Stimulated activated effector memory CD8-positive, alpha-beta T cell treated with anti-CD3 and anti-CD28 coated beads, Interleukin-12 subunit alpha, Interleukin-12 subunit beta, amount 100 ng/mL, for 72 hours (primary cell): ENCODE data around the gene KYNU.

ENCODE experiments used
- ATAC-seq: fragments of 150-1000 bp; cut with Tn5 transposase; 2 replicates; pipeline ENCODE4 v1.10.0; 2021
- DNase-seq, 2 donors: peaks; one replicate each; pipeline ENCODE4 v3.0.0; 2021 to 2022; ENCODE audit warnings: low spot score in 2 of 2
- H3K27ac Mint-ChIP-seq: one replicate; pipeline ENCODE4 v1.8.0; 2022; ENCODE audit warnings: mild to moderate bottlenecking, mixed read lengths
- H3K36me3 Mint-ChIP-seq: one replicate; pipeline ENCODE4 v1.8.0; 2022; ENCODE audit warnings: mild to moderate bottlenecking, mixed read lengths
- H3K4me1 Mint-ChIP-seq: one replicate; pipeline ENCODE4 v1.8.0; 2022; ENCODE audit warnings: mixed read lengths
- H3K4me3 Mint-ChIP-seq: one replicate; pipeline ENCODE4 v1.8.0; 2022; ENCODE audit warnings: mild to moderate bottlenecking, mixed read lengths
- H3K9me3 Mint-ChIP-seq: one replicate; pipeline ENCODE4 v1.8.0; 2022; ENCODE audit warnings: mixed read lengths

The KYNU gene

DNA sequence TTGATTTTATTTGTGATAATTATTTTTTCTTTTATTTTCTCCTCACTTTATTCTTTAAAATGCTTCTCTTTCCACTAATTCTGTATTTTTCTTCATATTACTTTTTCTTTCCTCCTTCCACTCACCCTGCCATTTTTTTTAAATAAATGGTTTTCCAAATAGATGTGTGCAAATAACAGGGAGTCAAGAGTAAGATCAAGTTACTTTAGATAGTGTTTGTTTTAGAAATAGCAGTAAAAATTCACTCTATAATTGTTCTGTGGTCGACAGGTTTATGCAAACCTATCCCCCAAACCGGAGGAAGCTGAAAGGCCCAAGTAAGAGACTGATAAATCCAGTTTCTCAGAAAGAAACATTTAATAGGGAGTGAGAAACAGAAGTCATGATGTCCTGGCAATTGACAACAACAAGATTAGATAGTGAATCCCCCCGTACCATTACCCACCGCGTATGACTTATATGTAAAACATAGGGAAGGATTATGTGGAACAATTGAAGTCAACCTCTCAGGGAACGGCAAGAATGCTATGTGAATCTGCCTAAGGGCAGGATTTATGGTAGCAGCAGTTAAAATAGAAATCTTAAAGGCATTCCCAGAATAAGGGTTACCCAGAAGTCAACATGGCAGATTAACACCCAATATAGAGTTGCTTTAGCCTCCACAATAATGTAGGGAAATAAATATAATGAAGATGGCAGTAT lies 75.5 kb downstream of the KYNU start:
- DNase-seq (no peak), ATAC-seq (no peak)
- H3K4me1 Mint-ChIP-seq, result no peaks in the 10 kb centered on the region
- no peaks in the 10 kb centered on the region for H3K36me3 Mint-ChIP-seq
- H3K4me3 Mint-ChIP-seq, result no peak overlapping the region
- H3K27ac Mint-ChIP-seq, result no peak overlapping the region
- H3K9me3 Mint-ChIP-seq, result no peaks in the 10 kb centered on the region

DNA sequence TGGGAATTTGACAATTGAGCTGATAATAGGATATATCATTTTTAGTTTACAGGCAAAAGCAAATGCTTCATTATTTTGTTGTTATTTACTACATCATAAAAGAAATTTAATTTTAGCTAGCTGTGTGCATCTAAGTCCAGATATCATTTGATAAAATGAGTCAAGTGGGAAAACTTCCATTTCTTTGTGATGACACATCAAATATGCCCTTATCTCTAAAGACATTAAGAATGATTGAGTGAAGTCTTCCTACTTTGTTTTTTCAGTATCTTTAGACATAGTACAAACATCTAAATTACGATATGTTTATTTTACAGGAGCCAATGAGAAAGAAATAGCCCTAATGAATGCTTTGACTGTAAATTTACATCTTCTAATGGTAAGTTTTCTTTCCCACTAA lies 77.0 kb downstream of the KYNU start:
- no peak overlapping the region for H3K4me3 Mint-ChIP-seq
- no peak overlapping the region for H3K27ac Mint-ChIP-seq
- H3K36me3 Mint-ChIP-seq, result no peaks in the 10 kb centered on the region
- H3K9me3 Mint-ChIP-seq, result no peaks in the 10 kb centered on the region
- DNase-seq (no peak), ATAC-seq (no peak)
- no peaks in the 10 kb centered on the region for H3K4me1 Mint-ChIP-seq

DNA sequence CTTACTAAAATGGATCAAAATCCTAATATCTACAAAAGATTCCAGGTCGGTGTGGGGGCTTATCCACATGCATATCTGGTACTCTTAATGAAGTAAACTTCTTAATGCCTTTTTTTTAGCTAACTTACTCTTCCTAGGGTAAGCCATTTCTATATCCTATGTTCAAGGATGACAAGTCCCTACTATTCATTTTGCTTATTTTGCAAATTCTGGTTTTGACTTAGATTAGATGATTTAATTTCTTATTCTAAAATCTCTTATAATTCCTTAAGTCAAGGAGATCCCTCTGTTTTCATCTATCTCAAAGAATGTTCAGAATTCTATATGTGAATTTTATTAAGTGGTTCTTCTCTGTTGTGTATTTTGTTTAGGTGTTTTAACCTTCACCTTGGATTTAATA lies 79.7 kb downstream of the KYNU start:
- no peaks in the 10 kb centered on the region for H3K4me1 Mint-ChIP-seq
- DNase-seq (no peak), ATAC-seq (no peak)
- H3K4me3 Mint-ChIP-seq, result no peak overlapping the region
- no peaks in the 10 kb centered on the region for H3K36me3 Mint-ChIP-seq
- H3K27ac Mint-ChIP-seq, result no peak overlapping the region
- no peaks in the 10 kb centered on the region for H3K9me3 Mint-ChIP-seq

DNA sequence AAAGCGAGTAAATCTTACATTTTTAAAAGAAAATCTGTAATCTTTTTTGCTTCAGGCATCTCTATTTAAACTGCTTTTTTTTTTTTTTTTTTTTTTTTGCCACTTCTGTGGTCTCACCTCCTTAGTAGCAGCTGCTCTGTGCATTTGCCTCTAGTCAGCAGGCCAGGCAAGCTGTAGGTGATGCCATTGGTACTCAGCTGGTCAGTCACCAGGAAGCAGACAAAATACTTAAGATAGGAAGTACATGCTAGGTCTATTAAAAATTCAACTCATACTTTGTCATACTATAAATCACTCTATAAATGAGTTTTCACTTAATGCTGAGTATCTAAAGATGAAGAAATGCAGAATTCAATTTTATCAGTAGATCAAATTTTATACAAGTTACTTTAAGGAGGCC lies 83.7 kb downstream of the KYNU start:
- DNase-seq (no peak), ATAC-seq (no peak)
- no peak overlapping the region for H3K27ac Mint-ChIP-seq
- H3K36me3 Mint-ChIP-seq, result no peaks in the 10 kb centered on the region
- no peaks in the 10 kb centered on the region for H3K4me1 Mint-ChIP-seq
- no peaks in the 10 kb centered on the region for H3K9me3 Mint-ChIP-seq
- H3K4me3 Mint-ChIP-seq, result no peak overlapping the region

DNA sequence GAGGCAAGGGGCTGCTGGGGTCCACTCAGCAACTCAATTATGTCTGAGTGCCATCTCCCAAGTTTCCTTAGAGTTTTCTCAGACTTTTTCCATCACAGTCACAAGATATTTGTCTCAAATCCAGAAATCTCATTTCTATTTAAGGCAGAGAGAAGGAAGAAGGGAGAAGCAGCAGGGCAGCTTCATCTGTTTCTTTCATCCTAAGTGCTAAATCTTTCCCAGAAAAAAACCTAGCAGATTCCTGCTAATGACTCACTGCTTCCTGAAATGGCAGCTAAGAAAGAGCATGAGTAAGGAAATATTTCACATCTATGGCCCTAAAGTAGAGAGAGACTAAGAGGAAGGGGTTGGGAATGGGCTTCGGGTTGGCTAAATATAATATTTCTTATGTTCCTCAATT lies 88.0 kb downstream of the KYNU start:
- no peaks in the 10 kb centered on the region for H3K9me3 Mint-ChIP-seq
- H3K4me1 Mint-ChIP-seq, result no peaks in the 10 kb centered on the region
- no peaks in the 10 kb centered on the region for H3K36me3 Mint-ChIP-seq
- no peak overlapping the region for H3K27ac Mint-ChIP-seq
- H3K4me3 Mint-ChIP-seq, result no peak overlapping the region
- ATAC-seq, result no peak
- DNase-seq, result no peak

DNA sequence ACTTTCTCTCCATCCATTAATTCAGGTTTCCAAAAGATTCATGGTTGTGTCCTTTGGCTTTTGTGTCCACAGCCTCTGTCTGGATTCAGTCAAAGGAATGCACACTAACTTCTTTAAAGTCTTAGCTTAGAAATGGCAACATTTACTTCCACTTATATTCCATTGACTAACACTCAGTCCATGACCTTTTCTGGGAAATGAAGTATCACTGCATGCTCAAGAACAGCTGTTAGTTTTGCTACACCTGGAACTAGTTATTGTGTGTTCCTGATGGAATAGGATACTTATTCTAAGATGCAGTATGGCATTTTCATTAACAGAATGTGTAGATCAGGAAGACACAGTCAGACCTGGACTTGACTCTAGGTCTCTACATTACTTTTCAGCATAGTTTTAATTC lies 88.8 kb downstream of the KYNU start:
- H3K9me3 Mint-ChIP-seq, result no peaks in the 10 kb centered on the region
- no peak for DNase-seq
- no peak overlapping the region for H3K4me3 Mint-ChIP-seq
- H3K27ac Mint-ChIP-seq, result no peak overlapping the region
- no peaks in the 10 kb centered on the region for H3K36me3 Mint-ChIP-seq
- ATAC-seq, result no peak
- no peaks in the 10 kb centered on the region for H3K4me1 Mint-ChIP-seq

DNA sequence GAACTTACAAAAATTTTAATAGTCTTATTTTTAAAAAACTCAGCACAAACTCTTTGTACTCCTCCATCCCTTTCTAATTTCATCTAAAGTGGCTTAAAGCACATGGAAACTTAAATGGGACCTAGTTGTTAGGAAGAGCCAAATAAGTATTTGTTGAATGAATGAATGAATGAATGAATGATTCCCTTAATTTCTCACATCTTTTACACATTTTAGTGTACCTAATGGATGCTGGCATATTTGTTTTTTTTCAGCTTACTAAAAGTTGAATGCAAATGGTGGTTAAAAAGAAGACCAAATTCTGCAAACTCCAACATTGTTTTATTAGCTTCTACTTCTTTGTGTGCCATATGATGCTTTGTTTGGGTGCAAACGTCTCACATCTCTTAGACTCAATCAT lies 89.6 kb downstream of the KYNU start:
- DNase-seq (no peak), ATAC-seq (no peak)
- no peak overlapping the region for H3K27ac Mint-ChIP-seq
- no peaks in the 10 kb centered on the region for H3K36me3 Mint-ChIP-seq
- no peaks in the 10 kb centered on the region for H3K4me1 Mint-ChIP-seq
- H3K4me3 Mint-ChIP-seq, result no peak overlapping the region
- no peaks in the 10 kb centered on the region for H3K9me3 Mint-ChIP-seq

DNA sequence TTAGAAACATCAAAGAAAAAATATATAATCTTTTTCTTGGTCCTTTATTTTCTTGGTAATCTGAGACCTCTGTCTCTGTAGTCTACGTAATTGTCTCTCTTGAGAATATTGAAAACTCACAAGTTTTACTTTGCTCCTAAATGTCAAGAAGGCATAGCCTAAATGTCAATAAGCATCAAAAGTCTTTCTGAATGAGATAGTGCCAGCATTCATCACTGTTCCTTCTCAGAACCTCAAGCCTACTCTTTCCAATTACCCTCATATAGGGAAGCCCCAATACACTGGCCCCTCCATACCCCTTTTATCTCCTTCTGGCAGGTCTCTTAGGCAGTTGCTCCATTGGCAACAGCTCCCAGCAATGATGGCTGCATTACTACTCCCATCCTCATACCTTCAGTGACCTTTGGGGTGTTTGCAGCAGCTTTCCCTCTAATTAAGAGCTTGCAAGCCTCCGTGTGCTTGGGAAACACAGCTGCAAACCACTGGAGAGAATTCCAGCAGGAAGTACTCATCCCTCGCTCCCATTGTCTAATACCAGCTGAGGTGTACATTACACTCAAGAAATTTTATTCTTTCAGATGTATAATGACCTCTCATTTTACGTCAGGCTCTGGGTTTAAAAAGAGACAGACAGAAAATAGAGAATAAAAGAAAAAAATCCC lies 95.8 kb downstream of the KYNU start:
- Mint-ChIP-seq H3K36me3 (no peaks in the 10 kb centered on the region), H3K4me3 (no peak overlapping the region), H3K27ac (no peak overlapping the region), H3K9me3 (no peaks in the 10 kb centered on the region), H3K4me1 (no peaks in the 10 kb centered on the region)
- DNase-seq (no peak), ATAC-seq (no peak)

DNA sequence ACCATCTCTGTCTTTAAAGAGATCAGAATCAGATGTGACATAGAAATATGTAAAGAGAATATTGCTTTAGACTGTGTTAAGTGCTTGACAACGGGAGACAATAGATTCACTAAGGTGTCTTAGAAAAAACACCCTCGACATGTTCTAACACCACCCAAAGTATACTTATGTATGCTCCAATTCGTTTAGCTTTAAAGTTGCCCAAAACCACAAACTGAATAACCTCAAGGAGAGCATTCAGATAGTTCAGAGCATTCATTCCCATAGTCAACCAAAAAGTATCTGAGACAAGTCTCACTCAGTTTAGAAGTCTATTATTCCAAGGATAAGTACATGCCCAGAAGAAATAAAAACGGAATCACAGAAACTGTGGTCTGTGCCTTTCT lies 96.4 kb downstream of the KYNU start:
- no peaks in the 10 kb centered on the region for H3K4me1 Mint-ChIP-seq
- no peak overlapping the region for H3K27ac Mint-ChIP-seq
- no peaks in the 10 kb centered on the region for H3K36me3 Mint-ChIP-seq
- no peak for ATAC-seq
- DNase-seq, result no peak
- no peak overlapping the region for H3K4me3 Mint-ChIP-seq
- no peaks in the 10 kb centered on the region for H3K9me3 Mint-ChIP-seq

DNA sequence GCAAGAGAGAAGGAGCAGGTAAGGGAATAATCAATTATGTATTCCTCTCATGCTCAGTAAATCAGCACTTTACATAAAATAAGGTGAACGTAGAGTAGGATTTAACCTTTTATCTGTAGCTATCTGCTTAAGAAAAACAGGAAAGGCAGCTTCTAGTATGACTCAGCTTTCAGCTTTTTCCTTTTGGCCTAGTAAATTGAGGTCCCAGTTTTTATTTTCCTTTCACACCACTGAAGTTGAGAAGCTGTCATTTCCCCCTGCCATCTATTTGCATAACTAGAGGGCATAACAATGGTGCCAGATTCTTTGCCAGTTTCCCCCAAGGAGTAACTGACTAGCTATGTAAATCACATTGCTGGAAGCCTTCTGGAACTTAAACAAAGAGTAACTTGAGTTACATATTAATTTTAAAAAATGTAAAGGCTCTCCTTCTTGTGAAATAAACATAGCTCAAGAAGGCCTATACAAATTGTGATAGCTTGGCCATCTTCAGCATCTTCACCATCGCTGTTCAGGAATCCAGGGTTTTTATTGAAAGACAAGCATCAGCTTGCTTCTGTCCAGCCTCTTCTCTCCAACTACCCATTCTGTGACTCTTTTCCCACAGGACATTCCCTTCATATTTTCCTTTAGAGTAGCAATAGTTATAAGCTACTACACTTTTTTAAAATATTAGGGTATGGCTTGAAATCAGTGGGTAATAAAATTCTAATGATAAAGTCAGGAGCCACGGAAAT lies 97.0 kb downstream of the KYNU start:
- H3K4me1 Mint-ChIP-seq, result no peaks in the 10 kb centered on the region
- H3K36me3 Mint-ChIP-seq, result no peaks in the 10 kb centered on the region
- H3K4me3 Mint-ChIP-seq, result no peak overlapping the region
- DNase-seq, result no peak
- ATAC-seq, result no peak
- H3K27ac Mint-ChIP-seq, result no peak overlapping the region
- H3K9me3 Mint-ChIP-seq, result no peaks in the 10 kb centered on the region

DNA sequence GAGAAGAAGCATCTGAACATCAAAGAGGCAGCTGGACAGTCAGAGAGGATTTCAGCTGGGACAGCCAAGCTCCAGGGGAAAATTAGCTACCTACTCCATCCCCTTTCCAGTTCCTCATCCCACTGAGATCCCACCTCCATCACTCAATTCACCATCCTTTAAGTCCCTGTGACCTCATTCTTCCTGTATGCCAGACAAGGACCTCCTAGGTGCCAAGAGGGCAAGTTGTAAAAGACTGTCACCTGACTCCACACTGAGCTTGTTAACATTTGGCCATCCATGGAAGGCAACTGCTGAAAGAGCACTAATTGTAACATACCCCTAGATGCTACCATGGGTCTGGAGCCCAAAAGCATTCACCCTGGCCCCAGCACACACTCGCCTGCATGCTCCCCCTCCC lies 97.8 kb downstream of the KYNU start:
- no peaks in the 10 kb centered on the region for H3K4me1 Mint-ChIP-seq
- no peak for ATAC-seq
- no peaks in the 10 kb centered on the region for H3K36me3 Mint-ChIP-seq
- no peaks in the 10 kb centered on the region for H3K9me3 Mint-ChIP-seq
- no peak for DNase-seq
- H3K4me3 Mint-ChIP-seq, result no peak overlapping the region
- no peak overlapping the region for H3K27ac Mint-ChIP-seq

DNA sequence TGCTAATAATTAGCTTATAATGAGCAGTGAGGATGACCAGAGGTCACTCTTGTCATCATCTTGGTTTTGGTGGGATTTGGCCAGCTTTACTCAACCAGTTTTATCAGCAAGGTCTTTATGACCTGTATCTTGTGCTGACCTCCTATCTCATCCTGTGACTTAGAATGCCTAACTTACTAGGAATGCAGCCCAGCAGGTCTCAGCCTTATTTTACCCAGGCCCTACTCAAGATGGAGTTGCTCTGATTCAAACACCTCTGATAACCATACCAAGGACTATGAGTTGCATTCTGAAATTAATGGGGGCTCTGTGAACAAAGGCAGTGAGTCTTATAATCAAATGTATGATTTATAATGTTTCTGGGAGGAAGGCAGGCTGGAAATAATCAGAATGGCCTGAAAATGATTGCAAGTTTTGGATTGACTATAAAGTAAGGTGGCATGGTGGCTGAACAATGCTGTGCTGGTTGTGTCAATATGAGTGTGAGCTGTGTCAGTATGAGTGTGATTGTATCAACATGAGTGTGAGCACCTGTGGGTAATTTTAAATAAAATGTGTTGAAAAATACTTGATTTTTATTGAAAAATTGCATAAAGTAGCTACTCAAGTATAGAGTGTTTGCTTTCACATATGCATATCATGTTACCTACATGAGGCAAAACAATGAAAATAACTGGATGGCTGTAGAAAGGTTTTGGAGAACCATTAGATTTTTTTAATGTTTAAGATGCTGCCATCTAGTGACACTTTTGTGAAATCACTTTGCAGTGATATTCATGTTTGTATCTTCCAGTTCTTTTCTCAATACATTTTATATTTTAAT lies 103.0 kb downstream of the KYNU start:
- Mint-ChIP-seq H3K4me1 (no peaks in the 10 kb centered on the region), H3K4me3 (no peak overlapping the region), H3K9me3 (no peaks in the 10 kb centered on the region), H3K27ac (no peak overlapping the region), H3K36me3 (no peaks in the 10 kb centered on the region)
- DNase-seq (no peak), ATAC-seq (peak; percentile 91)

DNA sequence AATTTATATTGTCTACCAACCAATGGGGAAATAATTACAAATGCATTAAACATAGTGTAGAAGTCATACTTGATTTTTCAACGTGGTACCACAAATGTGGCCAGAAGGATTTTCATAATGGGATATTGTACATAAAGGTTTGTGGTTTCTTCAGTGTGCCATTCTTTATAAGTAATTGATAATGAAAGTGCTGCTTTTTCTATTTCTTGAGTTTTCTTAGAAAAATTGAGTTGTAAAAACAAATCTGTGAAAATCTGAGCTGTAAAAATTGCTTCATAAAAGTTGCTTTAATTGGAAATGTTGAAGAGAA lies 103.6 kb downstream of the KYNU start:
- no peaks in the 10 kb centered on the region for H3K36me3 Mint-ChIP-seq
- no peak for ATAC-seq
- DNase-seq, result no peak
- H3K9me3 Mint-ChIP-seq, result no peaks in the 10 kb centered on the region
- no peak overlapping the region for H3K4me3 Mint-ChIP-seq
- no peak overlapping the region for H3K27ac Mint-ChIP-seq
- no peaks in the 10 kb centered on the region for H3K4me1 Mint-ChIP-seq

DNA sequence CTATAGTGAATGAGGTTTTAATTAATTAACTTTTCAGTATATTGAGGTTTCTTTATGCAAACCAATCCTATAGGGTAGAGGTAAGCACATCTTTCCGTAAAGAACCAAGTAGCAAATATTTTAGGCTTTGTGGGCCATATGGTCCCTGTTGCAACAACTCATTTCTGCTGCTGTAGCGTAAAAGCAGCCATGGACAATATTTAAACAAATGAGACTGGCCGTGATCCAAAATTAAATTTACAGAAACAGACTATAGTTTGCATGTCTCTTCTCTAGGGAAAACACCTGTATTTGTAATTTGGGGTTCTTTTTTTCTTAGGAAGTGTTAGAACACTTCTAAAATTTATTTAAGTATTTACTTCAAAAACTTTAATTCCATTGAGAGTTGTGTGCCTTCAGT lies 104.3 kb downstream of the KYNU start:
- H3K27ac Mint-ChIP-seq, result no peak overlapping the region
- H3K36me3 Mint-ChIP-seq, result no peaks in the 10 kb centered on the region
- ATAC-seq, result no peak
- no peak for DNase-seq
- H3K4me3 Mint-ChIP-seq, result no peak overlapping the region
- no peaks in the 10 kb centered on the region for H3K4me1 Mint-ChIP-seq
- H3K9me3 Mint-ChIP-seq, result no peaks in the 10 kb centered on the region

DNA sequence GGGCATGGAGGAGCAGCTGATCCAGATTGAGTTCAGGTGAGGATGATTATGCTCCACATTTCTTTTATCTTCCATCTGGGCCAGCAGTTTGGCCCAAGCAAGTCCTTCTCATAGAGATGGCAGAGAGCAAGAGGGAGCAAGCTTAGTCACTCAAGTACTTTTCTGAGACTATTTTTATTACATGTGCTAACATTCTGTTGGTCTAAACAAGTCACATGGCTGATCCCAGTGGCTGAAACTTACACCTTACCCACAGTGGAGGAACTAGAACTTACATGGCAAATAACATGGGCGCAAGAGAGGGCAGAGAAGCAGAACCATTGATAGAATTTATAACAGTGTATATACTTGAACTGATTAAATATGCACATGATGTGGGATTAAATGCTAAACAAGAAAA lies 105.7 kb downstream of the KYNU start:
- Mint-ChIP-seq H3K36me3 (no peaks in the 10 kb centered on the region), H3K4me1 (no peaks in the 10 kb centered on the region), H3K27ac (no peak overlapping the region), H3K9me3 (no peaks in the 10 kb centered on the region), H3K4me3 (no peak overlapping the region)
- DNase-seq (no peak), ATAC-seq (peak; percentile 52)

DNA sequence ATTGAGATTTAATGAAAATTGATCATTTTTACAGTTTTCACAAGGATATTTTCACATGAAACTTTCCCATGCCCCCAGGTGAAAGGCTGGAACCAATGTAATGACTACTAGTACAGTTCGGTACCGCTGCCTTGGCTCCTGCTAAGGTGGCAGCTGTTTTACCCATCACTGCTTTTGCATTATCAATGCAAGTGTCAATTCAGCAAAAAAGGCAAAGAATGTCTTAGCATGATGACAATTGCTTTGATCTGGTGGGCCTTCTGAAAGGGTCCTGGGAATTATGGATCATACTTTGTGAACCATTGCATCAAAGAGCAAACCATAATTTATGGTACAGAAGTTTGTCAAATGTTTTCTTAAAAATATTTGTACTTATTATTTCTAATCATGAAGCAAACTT lies 107.2 kb downstream of the KYNU start:
- H3K4me3 Mint-ChIP-seq, result no peak overlapping the region
- H3K27ac Mint-ChIP-seq, result no peak overlapping the region
- H3K9me3 Mint-ChIP-seq, result no peaks in the 10 kb centered on the region
- DNase-seq (no peak), ATAC-seq (no peak)
- H3K4me1 Mint-ChIP-seq, result no peaks in the 10 kb centered on the region
- H3K36me3 Mint-ChIP-seq, result no peaks in the 10 kb centered on the region
